IMR-90 (cell line): ENCODE measurements around the gene GDPD5. TPM values are rescaled to one million over a fixed set of nuclear protein-coding genes. Genes with fewer than 3 reads are reported as not detected.

ENCODE experiments used
- BHLHE40 ChIP-seq: fragments of 150-350 bp; IDR thresholded peaks from 2 replicates; pipeline ENCODE4 v1.6.1; 2016; ENCODE audit warnings: mild to moderate bottlenecking, low read depth, low read length
- FOS ChIP-seq: fragments of 150-350 bp; IDR thresholded peaks from 2 replicates; pipeline ENCODE4 v1.6.1; 2016; ENCODE audit warnings: low read depth, low read length
- MAFK ChIP-seq: IDR thresholded peaks from 2 replicates; pipeline ENCODE4 v1.6.1; 2012; ENCODE audit warnings: low read depth, low read length, improper control_type of control experiment
- MXI1 ChIP-seq: IDR thresholded peaks from 2 replicates; pipeline ENCODE4 v1.6.1; 2012; ENCODE audit warnings: low read depth, mild to moderate bottlenecking, low read length, moderate library complexity, borderline replicate concordance
- NFE2L2 ChIP-seq: fragments of 150-350 bp; IDR thresholded peaks from 2 replicates; pipeline ENCODE4 v1.6.1; 2016; ENCODE audit warnings: low read depth, mild to moderate bottlenecking, low read length
- POLR2A ChIP-seq: IDR thresholded peaks from 2 replicates; pipeline ENCODE4 v1.6.1; 2012; ENCODE audit warnings: mild to moderate bottlenecking, low read depth, low read length
- SMC3 ChIP-seq: fragments of 150-350 bp; IDR thresholded peaks from 2 replicates; pipeline ENCODE4 v1.6.1; 2016; ENCODE audit warnings: low read depth, mild to moderate bottlenecking, antibody characterized with exemption, low read length, moderate library complexity
- USF2 ChIP-seq: fragments of 150-350 bp; IDR thresholded peaks from 2 replicates; pipeline ENCODE4 v1.6.1; 2017; ENCODE audit warnings: mild to moderate bottlenecking, antibody characterized with exemption, low read length, low read depth
- polyA plus RNA-seq, 3 experiments: library from polyadenylated mRNA; depleted of rRNA; stranded (reverse); fragments of >200 nt; gene quantifications; 2 replicates each; pipeline ENCODE4 v1.2.3, GENCODE V29; 2012; ENCODE audit warnings: low replicate concordance in 1 of 3
- total RNA-seq: library from RNA; depleted of rRNA; stranded (reverse); fragments of >200 nt; gene quantifications from 2 replicates; pipeline ENCODE4 v1.2.3, GENCODE V29; 2012

GDPD5 gene
- total and polyA plus RNA-seq, 2 of the 4 experiments (the other 2 are of a cell fraction): 2.0 to 7.9 TPM

- TF ChIP-seq MXI1 (peak; percentile 85), NFE2L2 (peak; percentile 7; the same call in 1 of the 2 replicates), FOS (peak; percentile 55; the same call in 1 of the 2 replicates), POLR2A (peak; percentile 98), SMC3 (no peak), BHLHE40 (peak; percentile 51; the same call in 1 of the 2 replicates), USF2 (peak; percentile 34; the same call in 1 of the 2 replicates), MAFK (no peak; the same call in 1 of the 2 replicates)
Observed at GRCh38 chr11:75554258-75555022, 28.7 kb upstream of the GDPD5 start (continued).
